Type B pancreatic cell (in vitro differentiated cells): ENCODE measurements around the gene PORCN. TPM values are rescaled to one million over a fixed set of nuclear protein-coding genes. Genes with fewer than 3 reads are reported as not detected.

Experiments used
- DNase-seq: peaks from one replicate; pipeline ENCODE4 v3.0.0; 2021; ENCODE audit warnings: mixed read lengths; ENCODE audit not compliant: unreplicated experiment; ENCODE audit errors: extremely low spot score
- H3K27ac Mint-ChIP-seq: 2 replicates; pipeline ENCODE4 v1.8.0; 2021; ENCODE audit warnings: mild to moderate bottlenecking, mixed read lengths
- H3K27me3 Mint-ChIP-seq: 2 replicates; pipeline ENCODE4 v1.8.0; 2021; ENCODE audit warnings: mixed read lengths
- H3K36me3 Mint-ChIP-seq: 2 replicates; pipeline ENCODE4 v1.8.0; 2021; ENCODE audit warnings: mixed read lengths
- H3K4me1 Mint-ChIP-seq: one replicate; pipeline ENCODE4 v1.8.0; 2021; ENCODE audit warnings: mixed read lengths; ENCODE audit not compliant: unreplicated experiment
- H3K4me3 Mint-ChIP-seq: 2 replicates; pipeline ENCODE4 v1.8.0; 2021; ENCODE audit warnings: mild to moderate bottlenecking, mixed read lengths
- H3K9me3 Mint-ChIP-seq: 2 replicates; pipeline ENCODE4 v1.8.0; 2021; ENCODE audit warnings: mixed read lengths
- CTCF ChIP-seq: fragments of 200-600 bp; sonication (generic); conservative IDR thresholded peaks from 2 replicates; pipeline ENCODE4 v1.5.0; 2021; ENCODE audit warnings: antibody characterized with exemption, mild to moderate bottlenecking
- total RNA-seq: library from RNA; stranded (reverse); gene quantifications from 2 replicates; pipeline ENCODE4 v1.2.1, GENCODE V29; 2021; ENCODE audit warnings: low replicate concordance

PORCN gene
- total RNA-seq, 1 donor from 2014 or later: 10.0 TPM

GRCh38 chrX:48560056-48560455 is 51.3 kb downstream of the PORCN start:
- Mint-ChIP-seq H3K27me3 (no peaks in the 10 kb centered on the region), H3K36me3 (no peaks in the 10 kb centered on the region), H3K4me3 (no peak overlapping the region), H3K4me1 (no peaks in the 10 kb centered on the region), H3K27ac (no peak overlapping the region), H3K9me3 (no peaks in the 10 kb centered on the region)
- DNase-seq: no peak
- TF ChIP-seq CTCF: no peak

- no peak overlapping the region for H3K4me3 Mint-ChIP-seq
- DNase-seq: no peak
- TF ChIP-seq CTCF: no peak
Observed at GRCh38 chrX:48560681-48561080, 51.9 kb downstream of the PORCN start.

GRCh38 chrX:48569958-48570357 is 61.2 kb downstream of the PORCN start:
- no peaks in the 10 kb centered on the region for H3K4me1 Mint-ChIP-seq
- no peak overlapping the region for H3K27ac Mint-ChIP-seq
- no peaks in the 10 kb centered on the region for H3K9me3 Mint-ChIP-seq
- no peak for TF ChIP-seq CTCF
- no peak for DNase-seq
- peaks cover 2% of the 10 kb centered on the region for H3K36me3 Mint-ChIP-seq
- no peak overlapping the region for H3K4me3 Mint-ChIP-seq
- H3K27me3 Mint-ChIP-seq: no peaks in the 10 kb centered on the region

More at GRCh38 chrX:48560681-48561080, 51.9 kb downstream of the PORCN start:
- no peaks in the 10 kb centered on the region for H3K36me3 Mint-ChIP-seq
- H3K4me1 Mint-ChIP-seq: no peaks in the 10 kb centered on the region
- no peaks in the 10 kb centered on the region for H3K9me3 Mint-ChIP-seq
- no peaks in the 10 kb centered on the region for H3K27me3 Mint-ChIP-seq
- H3K27ac Mint-ChIP-seq: no peak overlapping the region

Other genes with a start within 250 kb of the PORCN start
- not detected in 2 replicates for gene SSX3, start 152.3 kb upstream of the PORCN start, total RNA-seq
- not detected in 2 replicates for gene SSX4, start 125.5 kb upstream of the PORCN start, total RNA-seq
- not detected in 2 replicates for gene SSX4B, start 97.0 kb upstream of the PORCN start, total RNA-seq
- 1.8 and 4.6 TPM in 2 replicates for gene SLC38A5, start 38.7 kb upstream of the PORCN start, total RNA-seq
- 35.3 and 46.4 TPM in 2 replicates for gene FTSJ1, start 32.8 kb upstream of the PORCN start, total RNA-seq
- 79.8 and 95.9 TPM in 2 replicates for gene EBP, start 12.8 kb downstream of the PORCN start, total RNA-seq
- gene TBC1D25, start 30.7 kb downstream of the PORCN start, total RNA-seq: 10.6 and 12.8 TPM in 2 replicates
- gene RBM3, start 65.5 kb downstream of the PORCN start, total RNA-seq: 131 and 178 TPM in 2 replicates
- gene WDR13, start 88.5 kb downstream of the PORCN start, total RNA-seq: 80.2 and 96.1 TPM in 2 replicates
- gene WAS, start 174.8 kb downstream of the PORCN start, total RNA-seq: 0.62 and 0.82 TPM in 2 replicates
- 6.4 and 11.5 TPM in 2 replicates for gene SUV39H1, start 187.7 kb downstream of the PORCN start, total RNA-seq